IMR-90 (cell line): ENCODE data around the gene FXYD6.

Experiments used
- CHD1 ChIP-seq: IDR thresholded peaks from 2 replicates; pipeline ENCODE4 v1.6.1; 2012; ENCODE audit warnings: low read depth, low read length, improper control_type of control experiment
- CTCF ChIP-seq: conservative IDR thresholded peaks from 2 replicates; pipeline ENCODE4 v1.5.1; 2012; ENCODE audit warnings: mild to moderate bottlenecking, low read depth, low read length, improper control_type of control experiment
- NFE2L2 ChIP-seq: fragments of 150-350 bp; IDR thresholded peaks from 2 replicates; pipeline ENCODE4 v1.6.1; 2016; ENCODE audit warnings: low read depth, mild to moderate bottlenecking, low read length
- POLR2A ChIP-seq: IDR thresholded peaks from 2 replicates; pipeline ENCODE4 v1.6.1; 2012; ENCODE audit warnings: mild to moderate bottlenecking, low read depth, low read length
- RAD21 ChIP-seq: IDR thresholded peaks from 2 replicates; pipeline ENCODE4 v1.6.1; 2012; ENCODE audit warnings: low read length, improper control_type of control experiment

GRCh38 chr11:117819096-117820040 lies 57.1 kb downstream of the FXYD6 start:
- peak; percentile 66 for TF ChIP-seq CTCF
- no peak for TF ChIP-seq CHD1
- peak; percentile 71 for TF ChIP-seq RAD21
- no peak for TF ChIP-seq NFE2L2
- TF ChIP-seq POLR2A, result no peak
